H1 (cell line): ENCODE data around the gene NOC4L.

Experiments used
- POLR2A ChIP-seq, 2 experiments: IDR thresholded peaks; 1 replicate in 1 of 2; 2 replicates in 1 of 2; pipeline ENCODE4 v1.6.1; 2011; ENCODE audit warnings: low read depth in 2 of 2, low read length in 2 of 2, mild to moderate bottlenecking in 2 of 2; ENCODE audit errors: control extremely low read depth in 1 of 2
- SIN3A ChIP-seq, 2 experiments: IDR thresholded peaks in 1 of 2; conservative IDR thresholded peaks in 1 of 2; 2 replicates each; pipeline ENCODE4 v1.6.1; 2011 to 2012; ENCODE audit warnings: low read length in 2 of 2, improper control_type of control experiment in 1 of 2, low read depth in 1 of 2, mild to moderate bottlenecking in 1 of 2
- TCF12 ChIP-seq: IDR thresholded peaks from 2 replicates; pipeline ENCODE4 v1.6.1; 2011; ENCODE audit warnings: low read depth, mild to moderate bottlenecking, low read length
- ZNF274 ChIP-seq: IDR thresholded peaks from 2 replicates; pipeline ENCODE4 v1.7.0; 2012; ENCODE audit warnings: low read length, borderline replicate concordance; ENCODE audit errors: extremely low read depth
- TF ChIP-seq, protein P1 (sequence below), 3 experiments: IDR thresholded peaks; 1 replicate in 2 of 3; 2 replicates in 1 of 3; pipeline versions ENCODE4 v1.5.1 to v1.6.1; 2011; ENCODE audit warnings: low read length in 3 of 3, mild to moderate bottlenecking in 3 of 3, inconsistent platforms in 2 of 3, low read depth in 1 of 3, moderate library complexity in 1 of 3; ENCODE audit not compliant: insufficient read depth in 1 of 3; ENCODE audit errors: control extremely low read depth in 1 of 3
- TF ChIP-seq, protein P2 (sequence below): IDR thresholded peaks from 2 replicates; pipeline ENCODE4 v1.6.1; 2011; ENCODE audit warnings: low read length, improper control_type of control experiment

DNA sequence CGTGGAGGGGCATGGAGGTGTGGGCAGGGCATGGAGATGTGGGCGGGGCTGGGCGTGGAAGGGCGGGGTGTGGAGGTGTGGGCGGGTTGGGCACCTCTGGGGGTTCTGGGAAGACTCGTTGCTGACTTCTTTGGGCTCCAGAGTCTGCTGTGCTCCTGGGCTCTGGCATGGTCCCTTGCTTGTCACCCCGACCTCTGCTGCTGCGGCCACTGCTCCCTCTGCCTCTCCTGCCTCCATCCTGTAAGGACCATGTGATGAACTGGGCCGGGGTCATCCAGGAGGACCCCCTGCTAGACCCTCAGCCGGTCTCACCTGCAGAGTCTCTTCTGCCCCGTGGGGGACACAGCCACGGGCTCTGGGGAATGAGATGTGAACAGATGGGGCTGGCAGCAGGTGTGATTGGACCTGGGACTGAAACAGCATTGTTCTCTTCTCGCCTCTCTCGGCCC lies 15.3 kb downstream of the NOC4L start:
- TF ChIP-seq, protein P1, sequence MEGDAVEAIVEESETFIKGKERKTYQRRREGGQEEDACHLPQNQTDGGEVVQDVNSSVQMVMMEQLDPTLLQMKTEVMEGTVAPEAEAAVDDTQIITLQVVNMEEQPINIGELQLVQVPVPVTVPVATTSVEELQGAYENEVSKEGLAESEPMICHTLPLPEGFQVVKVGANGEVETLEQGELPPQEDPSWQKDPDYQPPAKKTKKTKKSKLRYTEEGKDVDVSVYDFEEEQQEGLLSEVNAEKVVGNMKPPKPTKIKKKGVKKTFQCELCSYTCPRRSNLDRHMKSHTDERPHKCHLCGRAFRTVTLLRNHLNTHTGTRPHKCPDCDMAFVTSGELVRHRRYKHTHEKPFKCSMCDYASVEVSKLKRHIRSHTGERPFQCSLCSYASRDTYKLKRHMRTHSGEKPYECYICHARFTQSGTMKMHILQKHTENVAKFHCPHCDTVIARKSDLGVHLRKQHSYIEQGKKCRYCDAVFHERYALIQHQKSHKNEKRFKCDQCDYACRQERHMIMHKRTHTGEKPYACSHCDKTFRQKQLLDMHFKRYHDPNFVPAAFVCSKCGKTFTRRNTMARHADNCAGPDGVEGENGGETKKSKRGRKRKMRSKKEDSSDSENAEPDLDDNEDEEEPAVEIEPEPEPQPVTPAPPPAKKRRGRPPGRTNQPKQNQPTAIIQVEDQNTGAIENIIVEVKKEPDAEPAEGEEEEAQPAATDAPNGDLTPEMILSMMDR (IDR thresholded peaks at IDR 0.05; ENCODE audit: control extremely low read depth in 1 of 3, insufficient read depth in 1 of 3, low read depth in 1 of 3, low read length in 3 of 3), result no peak
- TF ChIP-seq POLR2A (IDR thresholded peaks at IDR 0.05; ENCODE audit: control extremely low read depth in 1 of 2, low read depth in 2 of 2, low read length in 2 of 2) (no peak), SIN3A (conservative IDR thresholded peaks at IDR 0.05 in 1 of 2, IDR thresholded peaks at IDR 0.05 in 1 of 2; ENCODE audit: low read depth in 1 of 2, low read length in 2 of 2) (no peak), ZNF274 (no peak), TCF12 (no peak)
- TF ChIP-seq, protein P2, sequence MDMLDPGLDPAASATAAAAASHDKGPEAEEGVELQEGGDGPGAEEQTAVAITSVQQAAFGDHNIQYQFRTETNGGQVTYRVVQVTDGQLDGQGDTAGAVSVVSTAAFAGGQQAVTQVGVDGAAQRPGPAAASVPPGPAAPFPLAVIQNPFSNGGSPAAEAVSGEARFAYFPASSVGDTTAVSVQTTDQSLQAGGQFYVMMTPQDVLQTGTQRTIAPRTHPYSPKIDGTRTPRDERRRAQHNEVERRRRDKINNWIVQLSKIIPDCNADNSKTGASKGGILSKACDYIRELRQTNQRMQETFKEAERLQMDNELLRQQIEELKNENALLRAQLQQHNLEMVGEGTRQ, result no peak
